ENCODE data around the gene ACTR6.

Gene ACTR6

DNA sequence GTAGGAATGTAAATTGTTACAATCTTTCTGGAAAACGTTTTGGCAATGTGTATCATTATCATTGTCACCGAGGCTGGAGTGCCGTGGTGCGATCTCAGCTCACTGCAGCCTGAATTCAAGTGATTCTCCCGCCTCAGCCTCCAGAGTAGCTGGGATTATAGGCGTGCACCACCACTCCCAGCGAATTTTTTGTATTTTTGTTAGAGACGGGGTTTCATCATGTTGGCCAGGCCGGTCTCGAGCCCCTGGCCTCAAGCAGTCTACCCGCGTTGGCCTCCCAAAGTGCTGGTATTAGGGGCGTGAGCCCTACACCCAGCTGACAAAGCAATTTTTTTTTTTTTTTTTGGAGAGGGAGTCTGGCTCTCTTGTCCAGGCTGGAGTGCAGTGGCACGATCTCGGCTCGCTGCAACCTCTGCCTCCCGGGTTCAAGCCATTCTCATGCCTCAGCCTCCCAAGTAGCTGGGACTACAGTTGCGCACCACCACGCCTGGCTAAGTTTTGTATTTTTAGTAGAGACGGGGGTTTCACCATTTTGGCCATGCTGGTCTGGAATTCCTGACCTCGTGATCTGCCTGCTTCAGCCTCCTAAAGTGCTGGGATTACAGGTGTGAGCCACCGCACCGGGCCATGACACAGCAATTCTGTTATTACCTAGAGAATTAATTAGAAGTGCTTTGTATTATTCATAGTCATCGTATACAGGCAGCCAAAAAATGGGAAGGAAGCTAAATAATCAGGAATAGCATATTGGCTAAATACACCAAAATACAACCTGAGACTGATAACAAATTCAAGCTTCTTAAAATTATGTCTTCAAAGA is 1.2 kb downstream of the ACTR6 start:
- Histone ChIP-seq H3K36me3 (ENCODE audit: control insufficient read depth in 4 of 4, insufficient read depth in 4 of 4, low read length in 3 of 4) (peaks cover 0 to 3% (median under 1%) of the 10 kb centered on the region in 4 experiments), H3K27me3 (replicated peaks in 2 of 5; ENCODE audit: control insufficient read depth in 4 of 5, insufficient read depth in 5 of 5, low read length in 4 of 5) (no peaks in the 10 kb centered on the region), H3K4me3 (ENCODE audit: control insufficient read depth in 1 of 7, extremely low read depth in 1 of 7, insufficient read depth in 4 of 7, low read depth in 2 of 7, low read length in 6 of 7) (peak overlapping the region in 5 of 7 experiments; percentile 83 to 99 (median 97)), H3K4me1 (ENCODE audit: control extremely low read depth in 1 of 4, control insufficient read depth in 4 of 4, insufficient read depth in 4 of 4, low read length in 3 of 4) (peaks cover 3 to 29% (median 16%) of the 10 kb centered on the region in 4 experiments), H3K27ac (ENCODE audit: insufficient read depth in 1 of 2, low read depth in 1 of 2, low read length in 2 of 2, poor library complexity in 1 of 2, severe bottlenecking in 2 of 2) (peak overlapping the region in 1 of 2 experiments; percentile 90), H3K9me3 (ENCODE audit: control extremely low read depth in 1 of 5, control insufficient read depth in 4 of 5, insufficient read depth in 2 of 5, low read depth in 1 of 5, low read length in 4 of 5) (no peaks in the 10 kb centered on the region)
- no peak for DNase-seq
- ChIA-PET POLR2A (interaction anchor here (1.0 kb wide), 1 partner anchor 47 kb away, joined by 3 read pairs; no protein-coding TSS in a partner anchor), CTCF (interaction anchor here (1.2 to 1.8 kb wide), 3 partner anchors 9 to 63 kb away, joined by 4 to 8 read pairs (median 4); no protein-coding TSS in a partner anchor)
- WGBS (ENCODE audit: insufficient coverage) = 91% methylated on average over 16 of the region's 24 CpGs

DNA sequence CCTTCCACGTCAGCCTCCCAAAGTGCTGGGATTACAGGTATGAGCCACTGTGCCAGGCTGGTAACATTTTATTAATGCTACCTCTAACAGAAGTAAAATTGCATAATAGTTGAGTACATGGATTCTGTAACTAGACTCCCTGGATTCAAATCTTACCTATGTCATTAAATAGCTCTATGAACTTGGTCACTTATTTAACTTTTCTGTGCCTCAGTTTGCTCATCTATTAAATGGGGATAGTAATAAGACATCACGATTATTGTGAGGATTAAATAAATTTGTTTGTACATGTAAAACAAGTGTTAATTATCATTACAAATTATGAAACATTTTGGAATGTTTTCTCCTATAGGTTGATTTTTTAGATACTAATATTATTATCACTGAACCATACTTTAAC is 6.7 kb downstream of the ACTR6 start:
- Histone ChIP-seq H3K4me1 (ENCODE audit: control extremely low read depth in 1 of 4, control insufficient read depth in 4 of 4, insufficient read depth in 4 of 4, low read length in 3 of 4) (no peaks in the 10 kb centered on the region), H3K9me3 (ENCODE audit: control extremely low read depth in 1 of 5, control insufficient read depth in 4 of 5, insufficient read depth in 2 of 5, low read depth in 1 of 5, low read length in 4 of 5) (no peaks in the 10 kb centered on the region), H3K4me3 (ENCODE audit: control insufficient read depth in 1 of 7, extremely low read depth in 1 of 7, insufficient read depth in 4 of 7, low read depth in 2 of 7, low read length in 6 of 7) (no peak overlapping the region), H3K36me3 (ENCODE audit: control insufficient read depth in 4 of 4, insufficient read depth in 4 of 4, low read length in 3 of 4) (peaks cover 6 to 47% (median 23%) of the 10 kb centered on the region in 4 experiments), H3K27me3 (replicated peaks in 2 of 5; ENCODE audit: control insufficient read depth in 4 of 5, insufficient read depth in 5 of 5, low read length in 4 of 5) (no peaks in the 10 kb centered on the region), H3K27ac (ENCODE audit: insufficient read depth in 1 of 2, low read depth in 1 of 2, low read length in 2 of 2, poor library complexity in 1 of 2, severe bottlenecking in 2 of 2) (no peak overlapping the region)
- no peak for DNase-seq
- no CpG with 5 or more reads among the region's 2 CpGs for WGBS (ENCODE audit: insufficient coverage)
- CTCF ChIA-PET = no interaction called here
- POLR2A ChIA-PET = no interaction called here

DNA sequence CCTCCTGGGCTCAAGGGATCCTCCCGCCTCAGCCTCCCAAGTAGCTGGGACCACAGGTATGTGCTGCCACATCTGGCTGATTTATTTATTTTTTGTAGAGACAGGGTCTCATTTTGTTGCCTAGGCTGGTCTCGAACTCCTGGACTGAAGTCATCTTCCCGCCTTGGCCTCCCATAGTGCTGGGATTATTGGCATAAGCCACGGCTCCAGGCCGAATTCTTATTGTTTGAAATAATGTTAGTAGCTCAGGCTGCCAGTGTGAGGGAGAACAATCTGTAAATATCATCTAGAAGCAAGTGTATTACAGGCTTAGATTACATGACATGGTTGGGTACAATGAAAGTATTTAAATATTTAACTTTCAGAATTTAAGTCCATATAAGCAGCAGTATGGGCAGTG is 8.2 kb downstream of the ACTR6 start:
- ChIA-PET CTCF (no interaction called here), POLR2A (no interaction called here)
- Histone ChIP-seq H3K4me3 (ENCODE audit: control insufficient read depth in 1 of 7, extremely low read depth in 1 of 7, insufficient read depth in 4 of 7, low read depth in 2 of 7, low read length in 6 of 7) (no peak overlapping the region), H3K4me1 (ENCODE audit: control extremely low read depth in 1 of 4, control insufficient read depth in 4 of 4, insufficient read depth in 4 of 4, low read length in 3 of 4) (no peaks in the 10 kb centered on the region), H3K27ac (ENCODE audit: insufficient read depth in 1 of 2, low read depth in 1 of 2, low read length in 2 of 2, poor library complexity in 1 of 2, severe bottlenecking in 2 of 2) (no peak overlapping the region), H3K9me3 (ENCODE audit: control extremely low read depth in 1 of 5, control insufficient read depth in 4 of 5, insufficient read depth in 2 of 5, low read depth in 1 of 5, low read length in 4 of 5) (no peaks in the 10 kb centered on the region), H3K36me3 (ENCODE audit: control insufficient read depth in 4 of 4, insufficient read depth in 4 of 4, low read length in 3 of 4) (peaks cover 6 to 60% (median 28%) of the 10 kb centered on the region in 4 experiments), H3K27me3 (replicated peaks in 2 of 5; ENCODE audit: control insufficient read depth in 4 of 5, insufficient read depth in 5 of 5, low read length in 4 of 5) (no peaks in the 10 kb centered on the region)
- no peak for DNase-seq
- WGBS (ENCODE audit: insufficient coverage) = 87% methylated on average over 5 of the region's 5 CpGs

DNA sequence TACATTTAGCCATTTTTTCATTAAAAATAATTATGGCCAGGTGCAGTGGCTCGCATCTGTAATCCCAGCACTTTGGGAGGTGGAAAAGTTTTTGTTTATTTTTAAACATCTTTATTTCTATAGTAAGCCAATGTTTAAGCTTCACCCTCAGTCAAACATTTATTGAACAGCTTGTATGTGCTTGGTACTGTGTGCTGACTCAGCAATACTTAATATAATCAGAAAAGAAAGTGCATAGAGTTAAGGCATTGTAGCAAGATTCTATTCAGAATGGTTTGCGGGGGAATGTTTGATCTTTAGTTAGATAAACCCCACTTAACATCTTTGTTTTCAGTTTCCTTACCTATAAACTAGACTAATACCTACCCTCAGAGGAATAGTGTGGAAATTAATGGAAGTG is 11.1 kb downstream of the ACTR6 start:
- Histone ChIP-seq H3K9me3 (ENCODE audit: control extremely low read depth in 1 of 5, control insufficient read depth in 4 of 5, insufficient read depth in 2 of 5, low read depth in 1 of 5, low read length in 4 of 5) (no peaks in the 10 kb centered on the region), H3K27me3 (replicated peaks in 2 of 5; ENCODE audit: control insufficient read depth in 4 of 5, insufficient read depth in 5 of 5, low read length in 4 of 5) (no peaks in the 10 kb centered on the region), H3K4me1 (ENCODE audit: control extremely low read depth in 1 of 4, control insufficient read depth in 4 of 4, insufficient read depth in 4 of 4, low read length in 3 of 4) (no peaks in the 10 kb centered on the region), H3K27ac (ENCODE audit: insufficient read depth in 1 of 2, low read depth in 1 of 2, low read length in 2 of 2, poor library complexity in 1 of 2, severe bottlenecking in 2 of 2) (no peak overlapping the region), H3K4me3 (ENCODE audit: control insufficient read depth in 1 of 7, extremely low read depth in 1 of 7, insufficient read depth in 4 of 7, low read depth in 2 of 7, low read length in 6 of 7) (no peak overlapping the region), H3K36me3 (ENCODE audit: control insufficient read depth in 4 of 4, insufficient read depth in 4 of 4, low read length in 3 of 4) (peaks cover 3 to 71% (median 39%) of the 10 kb centered on the region in 4 experiments)
- no CpG with 5 or more reads among the region's 2 CpGs for WGBS (ENCODE audit: insufficient coverage)
- CTCF ChIA-PET = interaction anchor here (1.0 kb wide), 2 partner anchors 9 to 57 kb away, joined by 3 to 4 read pairs; no protein-coding TSS in a partner anchor
- POLR2A ChIA-PET = no interaction called here
- no peak for DNase-seq

DNA sequence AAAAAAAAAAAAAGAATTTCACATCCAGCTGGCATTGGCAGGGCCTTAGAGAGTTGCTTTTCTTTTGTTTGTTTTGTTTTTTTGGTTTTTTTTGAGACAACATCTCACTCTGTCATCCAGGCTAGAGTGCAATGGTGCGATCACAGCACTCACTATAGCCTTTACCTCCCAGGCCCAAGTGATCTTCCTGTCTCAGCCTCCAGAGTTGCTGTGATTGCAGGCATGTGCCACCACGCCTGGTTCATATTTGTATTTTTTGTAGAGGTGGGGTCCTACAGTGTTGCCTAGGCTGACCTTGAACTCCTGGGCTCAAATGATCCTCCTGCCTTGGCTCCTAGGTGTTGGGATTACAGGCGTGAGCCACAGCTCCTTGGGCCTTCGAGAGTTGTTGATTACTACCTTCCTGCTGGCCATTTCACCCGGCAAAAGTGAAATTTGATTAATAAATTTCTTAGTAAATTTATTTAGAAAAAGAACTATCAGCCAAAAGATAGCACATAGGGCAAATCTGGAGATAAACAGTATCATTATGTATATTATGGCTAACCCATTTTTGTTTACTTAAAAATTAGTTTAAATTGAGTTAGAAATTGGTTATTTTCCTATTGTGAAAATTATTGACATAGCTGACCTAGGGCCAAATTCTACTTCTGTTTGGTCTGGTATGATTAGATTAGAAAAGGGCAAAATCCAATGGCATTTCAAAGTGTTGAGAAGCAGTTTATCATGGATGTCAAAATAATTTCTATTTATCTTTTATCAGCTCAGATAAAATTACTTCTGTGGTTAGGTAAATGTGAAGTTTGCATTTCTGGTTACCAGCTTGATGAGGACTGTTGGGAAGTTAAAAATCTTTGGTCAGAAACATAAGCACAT is 12.6 kb downstream of the ACTR6 start:
- Histone ChIP-seq H3K27ac (ENCODE audit: insufficient read depth in 1 of 2, low read depth in 1 of 2, low read length in 2 of 2, poor library complexity in 1 of 2, severe bottlenecking in 2 of 2) (no peak overlapping the region), H3K9me3 (ENCODE audit: control extremely low read depth in 1 of 5, control insufficient read depth in 4 of 5, insufficient read depth in 2 of 5, low read depth in 1 of 5, low read length in 4 of 5) (no peaks in the 10 kb centered on the region), H3K36me3 (ENCODE audit: control insufficient read depth in 4 of 4, insufficient read depth in 4 of 4, low read length in 3 of 4) (peaks cover 0 to 63% (median 32%) of the 10 kb centered on the region in 4 experiments), H3K27me3 (replicated peaks in 2 of 5; ENCODE audit: control insufficient read depth in 4 of 5, insufficient read depth in 5 of 5, low read length in 4 of 5) (no peaks in the 10 kb centered on the region), H3K4me3 (ENCODE audit: control insufficient read depth in 1 of 7, extremely low read depth in 1 of 7, insufficient read depth in 4 of 7, low read depth in 2 of 7, low read length in 6 of 7) (no peak overlapping the region), H3K4me1 (ENCODE audit: control extremely low read depth in 1 of 4, control insufficient read depth in 4 of 4, insufficient read depth in 4 of 4, low read length in 3 of 4) (no peaks in the 10 kb centered on the region)
- WGBS (ENCODE audit: insufficient coverage) = no CpG with 5 or more reads among the region's 5 CpGs
- DNase-seq = no peak
- ChIA-PET POLR2A (no interaction called here), CTCF (interaction anchor here (1.5 kb wide), 1 partner anchor 21 kb away, joined by 4 read pairs; no protein-coding TSS in a partner anchor)

DNA sequence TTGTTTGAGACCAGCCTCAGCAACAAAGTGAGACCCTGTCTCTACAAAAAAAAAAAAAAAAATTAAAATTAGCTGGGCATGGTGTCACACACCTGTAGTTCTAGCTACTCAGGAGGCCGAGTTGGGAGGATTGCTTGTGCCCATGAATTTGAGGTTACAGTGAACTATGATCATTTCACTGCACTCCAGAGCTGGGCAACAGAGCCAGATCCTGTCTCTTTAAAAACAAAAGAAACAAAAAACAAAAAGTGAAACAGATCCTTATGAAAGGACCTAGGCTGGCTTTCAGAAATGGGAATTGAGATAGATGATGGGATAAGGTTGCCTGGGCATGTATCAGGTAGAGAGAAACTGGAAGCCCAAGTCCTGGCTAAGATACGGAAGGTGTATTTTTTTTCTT is 13.9 kb downstream of the ACTR6 start:
- no peaks in the 10 kb centered on the region for H3K9me3 ChIP-seq (ENCODE audit: control extremely low read depth in 1 of 5, control insufficient read depth in 4 of 5, insufficient read depth in 2 of 5, low read depth in 1 of 5, low read length in 4 of 5)
- no peak overlapping the region for H3K4me3 ChIP-seq (ENCODE audit: control insufficient read depth in 1 of 7, extremely low read depth in 1 of 7, insufficient read depth in 4 of 7, low read depth in 2 of 7, low read length in 6 of 7)
- ChIA-PET POLR2A (no interaction called here), CTCF (interaction anchor here (1.5 kb wide), 1 partner anchor 20 kb away, joined by 4 read pairs; no protein-coding TSS in a partner anchor)
- 83% methylated on average over 1 of the region's 2 CpGs for WGBS (ENCODE audit: insufficient coverage)
- no peak for DNase-seq
- H3K27me3 ChIP-seq (replicated peaks in 2 of 5; ENCODE audit: control insufficient read depth in 4 of 5, insufficient read depth in 5 of 5, low read length in 4 of 5) = no peaks in the 10 kb centered on the region
- H3K36me3 ChIP-seq (ENCODE audit: control insufficient read depth in 4 of 4, insufficient read depth in 4 of 4, low read length in 3 of 4) = peaks cover 0 to 59% (median 32%) of the 10 kb centered on the region in 4 experiments
- no peak overlapping the region for H3K27ac ChIP-seq (ENCODE audit: insufficient read depth in 1 of 2, low read depth in 1 of 2, low read length in 2 of 2, poor library complexity in 1 of 2, severe bottlenecking in 2 of 2)
- no peaks in the 10 kb centered on the region for H3K4me1 ChIP-seq (ENCODE audit: control extremely low read depth in 1 of 4, control insufficient read depth in 4 of 4, insufficient read depth in 4 of 4, low read length in 3 of 4)

Data from common myeloid progenitor, CD34-positive (primary cell).